ENCODE results near the gene UBR4. TPM values are rescaled to one million over a fixed set of nuclear protein-coding genes. Genes with fewer than 3 reads are reported as not detected.

Gene UBR4
- polyA plus RNA-seq, 1 donor (not counting 4 experiments of a cell fraction or from before 2014, with no cell fraction given): 39.0 TPM

DNA sequence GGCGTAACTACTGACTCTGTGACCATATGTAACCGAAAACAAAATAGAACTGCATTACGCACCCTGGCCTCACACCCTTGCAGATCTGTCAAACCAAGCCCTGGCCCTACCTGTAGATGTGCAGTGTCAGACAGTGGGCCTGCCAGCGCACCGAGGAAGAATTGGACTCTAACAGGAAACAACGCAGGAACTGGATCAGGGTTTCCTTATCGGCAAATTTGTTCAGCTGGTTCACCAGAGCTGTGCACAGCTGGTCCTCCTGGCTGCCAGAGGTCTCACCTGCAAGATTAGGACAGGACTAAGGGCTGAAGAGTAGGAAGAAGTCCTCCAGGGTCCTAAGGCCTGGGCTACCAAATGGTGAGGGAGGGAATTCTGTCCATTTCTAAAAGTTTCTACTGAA lies 90.0 kb downstream of the UBR4 start:
- peaks cover 47 to 60% of the 10 kb centered on the region in 2 experiments for H3K36me3 ChIP-seq (ENCODE audit: control insufficient read depth in 2 of 2, extremely low read depth in 1 of 2, insufficient read depth in 2 of 2, low read length in 2 of 2)
- H3K4me2 ChIP-seq (ENCODE audit: control insufficient read depth, extremely low read depth, insufficient read depth, low read depth, low read length): no peak overlapping the region
- H3K4me1 ChIP-seq (ENCODE audit: control insufficient read depth, extremely low read depth, insufficient read depth, low read length): no peaks in the 10 kb centered on the region
- DNase-seq (ENCODE audit: low read depth, low spot score): no peak
- no peaks in the 10 kb centered on the region for H3K27me3 ChIP-seq (ENCODE audit: control insufficient read depth, extremely low read depth, insufficient read depth, low read length)
- H3K4me3 ChIP-seq (ENCODE audit: control insufficient read depth in 2 of 3, extremely low read depth in 1 of 3, insufficient read depth in 2 of 3, low read depth in 1 of 3, low read length in 3 of 3): no peak overlapping the region
- H3K27ac ChIP-seq (ENCODE audit: control insufficient read depth, insufficient read depth, low read length): no peak overlapping the region
- FAIRE-seq: no peak
- H4K20me1 ChIP-seq (ENCODE audit: control insufficient read depth, extremely low read depth, insufficient read depth, low read length): no peaks in the 10 kb centered on the region
- H3K9me1 ChIP-seq (ENCODE audit: control insufficient read depth, extremely low read depth, insufficient read depth, low read length): no peaks in the 10 kb centered on the region
- no peaks in the 10 kb centered on the region for H3K79me2 ChIP-seq (ENCODE audit: control insufficient read depth, insufficient read depth, low read length)
- H2AFZ ChIP-seq (ENCODE audit: control insufficient read depth, low read length): no peak overlapping the region
- dilution Hi-C loops (cut with MboI; ENCODE audit: extremely low pct_ligation_motif_present, low sequenced_read_pairs): no loop called here
- no peak overlapping the region for H3K9ac ChIP-seq (ENCODE audit: control insufficient read depth, extremely low read depth, insufficient read depth, low read length)
- TF ChIP-seq, protein P1, sequence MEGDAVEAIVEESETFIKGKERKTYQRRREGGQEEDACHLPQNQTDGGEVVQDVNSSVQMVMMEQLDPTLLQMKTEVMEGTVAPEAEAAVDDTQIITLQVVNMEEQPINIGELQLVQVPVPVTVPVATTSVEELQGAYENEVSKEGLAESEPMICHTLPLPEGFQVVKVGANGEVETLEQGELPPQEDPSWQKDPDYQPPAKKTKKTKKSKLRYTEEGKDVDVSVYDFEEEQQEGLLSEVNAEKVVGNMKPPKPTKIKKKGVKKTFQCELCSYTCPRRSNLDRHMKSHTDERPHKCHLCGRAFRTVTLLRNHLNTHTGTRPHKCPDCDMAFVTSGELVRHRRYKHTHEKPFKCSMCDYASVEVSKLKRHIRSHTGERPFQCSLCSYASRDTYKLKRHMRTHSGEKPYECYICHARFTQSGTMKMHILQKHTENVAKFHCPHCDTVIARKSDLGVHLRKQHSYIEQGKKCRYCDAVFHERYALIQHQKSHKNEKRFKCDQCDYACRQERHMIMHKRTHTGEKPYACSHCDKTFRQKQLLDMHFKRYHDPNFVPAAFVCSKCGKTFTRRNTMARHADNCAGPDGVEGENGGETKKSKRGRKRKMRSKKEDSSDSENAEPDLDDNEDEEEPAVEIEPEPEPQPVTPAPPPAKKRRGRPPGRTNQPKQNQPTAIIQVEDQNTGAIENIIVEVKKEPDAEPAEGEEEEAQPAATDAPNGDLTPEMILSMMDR (optimal IDR thresholded peaks at IDR 0.05 in 1 of 3, IDR thresholded peaks at IDR 0.05 in 1 of 3, conservative IDR thresholded peaks at IDR 0.05 in 1 of 3; ENCODE audit: extremely low read depth in 1 of 3, insufficient read depth in 2 of 3, low read length in 3 of 3): no peak
- H3K9me3 ChIP-seq (ENCODE audit: control insufficient read depth, low read depth, low read length): no peaks in the 10 kb centered on the region

GRCh38 chr1:19115082-19115808 lies 94.8 kb downstream of the UBR4 start:
- no peaks in the 10 kb centered on the region for H3K27me3 ChIP-seq (ENCODE audit: control insufficient read depth, extremely low read depth, insufficient read depth, low read length)
- H3K4me3 ChIP-seq (ENCODE audit: control insufficient read depth in 2 of 3, extremely low read depth in 1 of 3, insufficient read depth in 2 of 3, low read depth in 1 of 3, low read length in 3 of 3): no peak overlapping the region
- H3K9ac ChIP-seq (ENCODE audit: control insufficient read depth, extremely low read depth, insufficient read depth, low read length): no peak overlapping the region
- no peak overlapping the region for H2AFZ ChIP-seq (ENCODE audit: control insufficient read depth, low read length)
- H3K9me1 ChIP-seq (ENCODE audit: control insufficient read depth, extremely low read depth, insufficient read depth, low read length): no peaks in the 10 kb centered on the region
- H3K4me2 ChIP-seq (ENCODE audit: control insufficient read depth, extremely low read depth, insufficient read depth, low read depth, low read length): no peak overlapping the region
- no peaks in the 10 kb centered on the region for H3K9me3 ChIP-seq (ENCODE audit: control insufficient read depth, low read depth, low read length)
- peaks cover 59 to 77% of the 10 kb centered on the region in 2 experiments for H3K36me3 ChIP-seq (ENCODE audit: control insufficient read depth in 2 of 2, extremely low read depth in 1 of 2, insufficient read depth in 2 of 2, low read length in 2 of 2)
- TF ChIP-seq EZH2 (IDR thresholded peaks at IDR 0.05; ENCODE audit: low read length): no peak
- TF ChIP-seq, protein P1 (optimal IDR thresholded peaks at IDR 0.05 in 1 of 3, IDR thresholded peaks at IDR 0.05 in 1 of 3, conservative IDR thresholded peaks at IDR 0.05 in 1 of 3; ENCODE audit: extremely low read depth in 1 of 3, insufficient read depth in 2 of 3, low read length in 3 of 3): no peak
- H3K27ac ChIP-seq (ENCODE audit: control insufficient read depth, insufficient read depth, low read length): no peak overlapping the region
- no peaks in the 10 kb centered on the region for H3K4me1 ChIP-seq (ENCODE audit: control insufficient read depth, extremely low read depth, insufficient read depth, low read length)
- DNase-seq (ENCODE audit: low read depth, low spot score): no peak
- no peaks in the 10 kb centered on the region for H4K20me1 ChIP-seq (ENCODE audit: control insufficient read depth, extremely low read depth, insufficient read depth, low read length)
- H3K79me2 ChIP-seq (ENCODE audit: control insufficient read depth, insufficient read depth, low read length): no peaks in the 10 kb centered on the region
- no peak for FAIRE-seq
- dilution Hi-C loops (cut with MboI; ENCODE audit: extremely low pct_ligation_motif_present, low sequenced_read_pairs): no loop called here

All from keratinocyte (primary cell).